ENCODE data around the gene HRH3.

DNA sequence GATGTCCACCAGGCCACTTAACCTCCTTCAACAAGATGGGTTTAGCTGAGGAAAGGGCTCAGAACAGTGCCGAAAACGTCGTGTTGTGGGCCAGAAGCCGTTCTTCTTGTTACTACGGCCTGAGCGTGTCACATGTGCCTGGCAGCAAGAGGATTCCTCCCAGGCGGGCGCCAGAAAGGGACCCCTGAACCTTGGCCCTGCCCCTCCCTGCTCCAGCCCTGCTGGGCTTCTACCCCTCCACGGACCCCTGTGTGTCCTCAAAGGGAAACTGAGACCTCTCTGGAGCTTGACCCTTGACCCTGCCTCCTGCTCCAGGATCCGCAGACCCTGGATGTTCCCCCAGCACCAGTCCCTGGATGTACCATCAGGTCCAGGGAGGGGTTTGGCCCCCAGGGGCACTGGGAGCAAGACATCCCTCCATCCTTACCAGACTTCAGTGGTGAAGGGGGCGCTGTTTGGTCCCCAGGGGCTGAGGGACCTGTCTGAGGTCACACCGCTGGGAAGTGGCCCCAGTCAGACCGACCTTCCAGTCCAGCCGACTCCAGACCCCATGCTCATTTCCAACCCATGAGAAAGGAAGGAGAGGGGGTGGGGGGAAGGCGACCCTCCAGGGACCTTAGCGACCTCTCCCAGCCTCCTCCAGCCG, 10.1 kb downstream of the HRH3 start:
- TF ChIP-seq POLR2AphosphoS5 (IDR thresholded peaks at IDR 0.05), result no peak
- no peak for TF ChIP-seq CTCF (IDR thresholded peaks at IDR 0.05)
- no peak for TF ChIP-seq POLR2A (IDR thresholded peaks at IDR 0.05)

All from prostate gland (tissue), 2 donors.